ENCODE measurements around the gene INKA1.
"Not testable (repeated sequence)": the region's sequence is repeated elsewhere in the genome, so short reads cannot be mapped to it uniquely, and the experiment has no call there.

INKA1 gene

GRCh38 chr3:49813497-49814174 is 10.6 kb downstream of the INKA1 start, which contains the start of gene UBA7:
Gene UBA7, minus strand, starts transcription at chr3:49813953. Its CDS starts 166 bp downstream, at chr3:49813787.
- peak; percentile 30 for DNase-seq

GRCh38 chr3:49823131-49823530 is 20.1 kb downstream of the INKA1 start:
- DNase-seq, result not testable (repeated sequence)

GRCh38 chr3:49826016-49826415 is 23.0 kb downstream of the INKA1 start:
- DNase-seq, result no peak

- no peak for DNase-seq
Observed at GRCh38 chr3:49831341-49831740, 28.3 kb downstream of the INKA1 start.

GRCh38 chr3:49839193-49839809 is 36.2 kb downstream of the INKA1 start:
- peak; percentile 77 for DNase-seq

- DNase-seq, result no peak
Observed at GRCh38 chr3:49840388-49840787, 37.3 kb downstream of the INKA1 start.

- no peak for DNase-seq
Observed at GRCh38 chr3:49841126-49841696, 38.1 kb downstream of the INKA1 start.

GRCh38 chr3:49841806-49842205 is 38.7 kb downstream of the INKA1 start:
- DNase-seq, result no peak

- no peak for DNase-seq
Observed at GRCh38 chr3:49842843-49843517, 39.9 kb downstream of the INKA1 start.

- DNase-seq, result no peak
Observed at GRCh38 chr3:49844464-49845183, 41.6 kb downstream of the INKA1 start.

- DNase-seq, result no peak
Observed at GRCh38 chr3:49845694-49846093, 42.6 kb downstream of the INKA1 start.
